GM18870 (cell line): ENCODE data around the gene PIEZO2.
"Not testable (repeated sequence)": the region's sequence is repeated elsewhere in the genome, so short reads cannot be mapped to it uniquely, and the experiment has no call there.

Source experiments
- ATAC-seq: cut with Tn5 transposase; IDR thresholded peaks from one replicate; pipeline ENCODE4 v1.9.1; 2021; ENCODE audit warnings: moderate library complexity; ENCODE audit not compliant: unreplicated experiment

PIEZO2 gene

GRCh38 chr18:10851824-10852319 is 297.5 kb downstream of the PIEZO2 start:
- ATAC-seq = no peak

GRCh38 chr18:10850840-10851239 is 298.5 kb downstream of the PIEZO2 start:
- ATAC-seq = no peak

GRCh38 chr18:10850216-10850615 is 299.2 kb downstream of the PIEZO2 start:
- no peak for ATAC-seq

- ATAC-seq = no peak
These were observed 301.5 kb downstream of the PIEZO2 start for GRCh38 chr18:10847907-10848306.

- no peak for ATAC-seq
These were observed 302.0 kb downstream of the PIEZO2 start for GRCh38 chr18:10847408-10847790.

GRCh38 chr18:10846657-10847407 is 302.5 kb downstream of the PIEZO2 start:
- no peak for ATAC-seq

GRCh38 chr18:10846035-10846434 is 303.3 kb downstream of the PIEZO2 start:
- ATAC-seq = not testable (repeated sequence)

GRCh38 chr18:10843565-10843964 is 305.8 kb downstream of the PIEZO2 start:
- no peak for ATAC-seq

- no peak for ATAC-seq
These were observed 306.5 kb downstream of the PIEZO2 start for GRCh38 chr18:10842861-10843260.

GRCh38 chr18:10842371-10842770 is 307.0 kb downstream of the PIEZO2 start:
- no peak for ATAC-seq

- ATAC-seq = no peak
These were observed 308.2 kb downstream of the PIEZO2 start for GRCh38 chr18:10841203-10841602.

GRCh38 chr18:10840743-10841142 is 308.6 kb downstream of the PIEZO2 start:
- no peak for ATAC-seq

GRCh38 chr18:10839421-10839820 is 309.9 kb downstream of the PIEZO2 start:
- no peak for ATAC-seq

GRCh38 chr18:10838553-10838952 is 310.8 kb downstream of the PIEZO2 start:
- no peak for ATAC-seq

GRCh38 chr18:10834128-10834815 is 315.1 kb downstream of the PIEZO2 start:
- no peak for ATAC-seq

- ATAC-seq = no peak
These were observed 315.7 kb downstream of the PIEZO2 start for GRCh38 chr18:10833656-10834055.

- no peak for ATAC-seq
These were observed 323.0 kb downstream of the PIEZO2 start for GRCh38 chr18:10826400-10826799.

GRCh38 chr18:10822456-10822855 is 326.9 kb downstream of the PIEZO2 start:
- no peak for ATAC-seq

GRCh38 chr18:10820681-10821080 is 328.7 kb downstream of the PIEZO2 start:
- no peak for ATAC-seq

GRCh38 chr18:10814336-10814735 is 335.0 kb downstream of the PIEZO2 start:
- ATAC-seq = no peak

- ATAC-seq = no peak
These were observed 343.7 kb downstream of the PIEZO2 start for GRCh38 chr18:10805587-10806118.

- no peak for ATAC-seq
These were observed 345.2 kb downstream of the PIEZO2 start for GRCh38 chr18:10804126-10804525.
